WTC11 (cell line): ENCODE results near the gene ZNF787. TPM values are rescaled to one million over a fixed set of nuclear protein-coding genes. Genes with fewer than 3 reads are reported as not detected.
A peak's percentile ranks its signal among the peaks of the same experiment; 100 is the strongest.

Experiments used
- ATAC-seq: fragments of 200-7000 bp; cut with Tn5 transposase; 2 replicates; pipeline ENCODE4 v1.10.0; 2021; ENCODE audit warnings: mild to moderate bottlenecking, moderate library complexity
- CTCF ChIA-PET: fragments of 300-600 bp; sonication (Branson Sonifier 250); formaldehyde crosslinking; loops from one replicate; lab custom pipeline; 2021; ENCODE audit warnings: antibody characterized with exemption; lab: Charles Lee
- POLR2A ChIA-PET: fragments of 350-600 bp; sonication (Branson Sonifier 250); formaldehyde crosslinking; loops from one replicate; lab custom pipeline; 2021; ENCODE audit warnings: antibody characterized with exemption; lab: Charles Lee
- DNase-seq: peaks from one replicate; pipeline ENCODE4 v3.0.0; 2021; ENCODE audit warnings: low spot score
- H3K27ac Mint-ChIP-seq: 2 replicates; pipeline ENCODE4 v1.8.0; 2021; ENCODE audit warnings: mixed read lengths
- H3K27me3 Mint-ChIP-seq: 2 replicates; pipeline ENCODE4 v1.8.0; 2021; ENCODE audit warnings: low read depth, mild to moderate bottlenecking, moderate library complexity, mixed read lengths
- H3K36me3 Mint-ChIP-seq: 2 replicates; pipeline ENCODE4 v1.8.0; 2021; ENCODE audit warnings: mixed read lengths
- H3K4me1 Mint-ChIP-seq: 2 replicates; pipeline ENCODE4 v1.8.0; 2022; ENCODE audit warnings: mixed read lengths
- H3K4me3 Mint-ChIP-seq: 2 replicates; pipeline ENCODE4 v1.8.0; 2021; ENCODE audit warnings: mild to moderate bottlenecking, moderate library complexity, mixed read lengths
- H3K9me3 Mint-ChIP-seq: 2 replicates; pipeline ENCODE4 v1.8.0; 2021; ENCODE audit warnings: mixed read lengths
- ARID4B ChIP-seq: sonication (generic); formaldehyde crosslinking; IDR thresholded peaks from 2 replicates; pipeline ENCODE4 v1.8.0; 2023; ENCODE audit warnings: missing genetic modification reagents, mild to moderate bottlenecking, borderline replicate concordance
- ATF1 ChIP-seq: sonication (generic); formaldehyde crosslinking; IDR thresholded peaks from 2 replicates; pipeline ENCODE4 v1.8.1; 2023; ENCODE audit warnings: mild to moderate bottlenecking, moderate library complexity, missing genetic modification reagents
- ATF3 ChIP-seq: sonication (generic); formaldehyde crosslinking; conservative IDR thresholded peaks from 2 replicates; pipeline ENCODE4 v1.8.1; 2022; ENCODE audit warnings: mild to moderate bottlenecking, missing genetic modification reagents
- ETV6 ChIP-seq: sonication (generic); formaldehyde crosslinking; IDR thresholded peaks from 2 replicates; pipeline ENCODE4 v1.8.1; 2022; ENCODE audit warnings: mild to moderate bottlenecking, missing genetic modification reagents
- FOXK1 ChIP-seq: sonication (generic); formaldehyde crosslinking; IDR thresholded peaks from 2 replicates; pipeline ENCODE4 v1.8.0; 2022; ENCODE audit warnings: mild to moderate bottlenecking, moderate library complexity, missing genetic modification reagents
- FOXP1 ChIP-seq: sonication (generic); formaldehyde crosslinking; IDR thresholded peaks from 2 replicates; pipeline ENCODE4 v1.8.0; 2022; ENCODE audit warnings: missing genetic modification reagents, mild to moderate bottlenecking, moderate library complexity, borderline replicate concordance
- FOXP4 ChIP-seq: sonication (generic); formaldehyde crosslinking; IDR thresholded peaks from 2 replicates; pipeline ENCODE4 v1.8.0; 2022; ENCODE audit warnings: mild to moderate bottlenecking, missing genetic modification reagents
- GABPB1 ChIP-seq: sonication (generic); formaldehyde crosslinking; IDR thresholded peaks from 2 replicates; pipeline ENCODE4 v1.8.1; 2023; ENCODE audit warnings: mild to moderate bottlenecking, missing genetic modification reagents
- IRF2 ChIP-seq: sonication (generic); formaldehyde crosslinking; IDR thresholded peaks from 2 replicates; pipeline ENCODE4 v1.8.0; 2022; ENCODE audit warnings: low read depth, missing genetic modification reagents, borderline replicate concordance
- NR1H2 ChIP-seq: sonication (generic); formaldehyde crosslinking; IDR thresholded peaks from 2 replicates; pipeline ENCODE4 v1.9.0; 2021; ENCODE audit warnings: mild to moderate bottlenecking, moderate library complexity, missing genetic modification reagents
- OVOL2 ChIP-seq: fragments of 250-450 bp; sonication (Bioruptor Pico); IDR thresholded peaks from 2 replicates; pipeline ENCODE4 v1.9.0; 2021; ENCODE audit warnings: mild to moderate bottlenecking, borderline replicate concordance
- PRDM15 ChIP-seq: sonication (generic); formaldehyde crosslinking; IDR thresholded peaks from 2 replicates; pipeline ENCODE4 v1.8.0; 2022; ENCODE audit warnings: missing genetic modification reagents
- SOX15 ChIP-seq: fragments of 250-450 bp; sonication (Bioruptor Pico); IDR thresholded peaks from 2 replicates; pipeline ENCODE4 v1.9.0; 2021; ENCODE audit warnings: mild to moderate bottlenecking
- TEAD1 ChIP-seq: sonication (generic); formaldehyde crosslinking; IDR thresholded peaks from 2 replicates; pipeline ENCODE4 v1.8.0; 2022; ENCODE audit warnings: mild to moderate bottlenecking, missing genetic modification reagents
- TP53 ChIP-seq: sonication (generic); formaldehyde crosslinking; IDR thresholded peaks from 2 replicates; pipeline ENCODE4 v1.8.1; 2023; ENCODE audit warnings: mild to moderate bottlenecking, missing genetic modification reagents
- USF1 ChIP-seq: sonication (generic); formaldehyde crosslinking; IDR thresholded peaks from 2 replicates; pipeline ENCODE4 v1.8.0; 2022; ENCODE audit warnings: mild to moderate bottlenecking, missing genetic modification reagents
- ZNF317 ChIP-seq: sonication (generic); formaldehyde crosslinking; IDR thresholded peaks from 2 replicates; pipeline ENCODE4 v1.8.1; 2023; ENCODE audit warnings: low read depth, mild to moderate bottlenecking, moderate library complexity, missing genetic modification reagents, borderline replicate concordance
- ZNF423 ChIP-seq: fragments of 250-450 bp; sonication (Bioruptor Pico); IDR thresholded peaks from 2 replicates; pipeline ENCODE4 v2.1.2; 2022; ENCODE audit warnings: mild to moderate bottlenecking, moderate library complexity
- ZNF425 ChIP-seq: fragments of 250-450 bp; sonication (Bioruptor Pico); conservative IDR thresholded peaks from 2 replicates; pipeline ENCODE4 v1.9.0; 2021; ENCODE audit warnings: mild to moderate bottlenecking
- total RNA-seq: library from RNA; stranded (reverse); gene quantifications from 3 replicates; pipeline ENCODE4 v1.2.3, GENCODE V29; 2021

The ZNF787 gene
- total RNA-seq, 1 experiment from 2014 or later: 62.9 TPM

GRCh38 chr19:56121180-56122167 is at the start of gene ZNF787 (continued):
- TF ChIP-seq ZNF425 (CRISPR knock-in tag): no peak
- TF ChIP-seq ARID4B (CRISPR knock-in tag): no peak
- no peak for TF ChIP-seq SOX15 (CRISPR knock-in tag)
- peak; percentile 88; the same call in 1 of the 2 replicates for TF ChIP-seq ETV6
- no peak for TF ChIP-seq IRF2 (CRISPR knock-in tag)
- peak; percentile 55; the same call in 1 of the 2 replicates for TF ChIP-seq FOXK1 (CRISPR knock-in tag)
- TF ChIP-seq ATF3 (CRISPR knock-in tag): no peak
- TF ChIP-seq ZNF423: peak; percentile 81
- TF ChIP-seq OVOL2 (CRISPR knock-in tag): no peak
- TF ChIP-seq ZNF317 (CRISPR knock-in tag): no peak
- no peak for TF ChIP-seq FOXP4 (CRISPR knock-in tag)
- no peak for TF ChIP-seq NR1H2 (CRISPR knock-in tag)
- TF ChIP-seq FOXP1 (CRISPR knock-in tag): no peak
- no peak for TF ChIP-seq TP53 (CRISPR knock-in tag)
- no peak; the same call in 1 of the 2 replicates for TF ChIP-seq USF1

- Mint-ChIP-seq H3K27me3 (peaks cover 5% of the 10 kb centered on the region; the same call in 1 of the 2 replicates), H3K4me3 (no peak overlapping the region), H3K27ac (no peak overlapping the region), H3K9me3 (no peaks in the 10 kb centered on the region), H3K36me3 (no peaks in the 10 kb centered on the region), H3K4me1 (peaks cover under 1% of the 10 kb centered on the region; the same call in 1 of the 2 replicates)
- ChIA-PET POLR2A (no interaction called here), CTCF (interaction anchor here (1.5 to 4.6 kb wide), 3 partner anchors 16 to 89 kb away, joined by 4 to 73 read pairs (median 9); no protein-coding TSS in a partner anchor)
- TF ChIP-seq TEAD1 (no peak), ATF1 (CRISPR knock-in tag) (no peak), PRDM15 (CRISPR knock-in tag) (no peak), GABPB1 (CRISPR knock-in tag) (peak; percentile 63; the same call in 1 of the 2 replicates)
- DNase-seq (no peak), ATAC-seq (no peak)
Measured at GRCh38 chr19:56170261-56170660, 49.2 kb upstream of the ZNF787 start.
